Gastroesophageal sphincter (tissue), 3 donors: Measurements from ENCODE around the gene GAMT.

Experiments
- CTCF ChIP-seq, 4 experiments: fragments of 200-600 bp in 2 of 4; fragments of 450-650 bp in 2 of 4; sonication (generic) in 1 of 4; IDR thresholded peaks; one replicate each; pipeline ENCODE4 v1.5.1; 2017 to 2019; ENCODE audit warnings: antibody characterized with exemption in 4 of 4, mild to moderate bottlenecking in 2 of 4, moderate library complexity in 2 of 4
- EP300 ChIP-seq: sonication (generic); formaldehyde crosslinking; IDR thresholded peaks from one replicate; pipeline ENCODE4 v1.6.1; 2017; ENCODE audit warnings: antibody characterized with exemption, mild to moderate bottlenecking
- POLR2AphosphoS5 ChIP-seq: sonication (generic); formaldehyde crosslinking; IDR thresholded peaks from one replicate; pipeline ENCODE4 v1.6.1; 2017; ENCODE audit warnings: antibody characterized with exemption

GRCh38 chr19:1396019-1396767, 5.1 kb downstream of the GAMT start:
- TF ChIP-seq CTCF (IDR thresholded peaks at IDR 0.05) (no peak), EP300 (no peak), POLR2AphosphoS5 (no peak)
